Measurements from ENCODE around the gene IL26. TPM values are rescaled to one million over a fixed set of nuclear protein-coding genes. Genes with fewer than 3 reads are reported as not detected.

Gene IL26
- total and polyA plus RNA-seq, 8 donors, result not detected

GRCh38 chr12:68199127-68199526 is 26.5 kb downstream of the IL26 start:
- WGBS, 5 donors, result 70 to 82% (median 76%) methylated on average over 1 of the region's 1 CpG
- DNase-seq, result no peak
- Histone ChIP-seq H3K4me3 (no peak overlapping the region), H3K36me3 (no peaks in the 10 kb centered on the region), H3K9me3 (no peaks in the 10 kb centered on the region), H3K27ac (no peak overlapping the region), H3K4me1 (no peaks in the 10 kb centered on the region), H3K27me3 (no peaks in the 10 kb centered on the region)
- TF ChIP-seq POLR2A (IDR thresholded peaks at IDR 0.05) (no peak), POLR2AphosphoS5 (IDR thresholded peaks at IDR 0.05) (no peak), CTCF (IDR thresholded peaks at IDR 0.05) (no peak), EP300 (IDR thresholded peaks at IDR 0.05) (no peak)
- intact Hi-C loops (cut with DNase I; ENCODE audit: low total_unique reads), result no loop called here

GRCh38 chr12:68198507-68199086 is 27.0 kb downstream of the IL26 start:
- no peaks in the 10 kb centered on the region for H3K36me3 ChIP-seq
- H3K27ac ChIP-seq, result no peak overlapping the region
- H3K9me3 ChIP-seq, result no peaks in the 10 kb centered on the region
- intact Hi-C loops (cut with DNase I; ENCODE audit: low total_unique reads), result no loop called here
- WGBS, 5 donors, result 54 to 67% (median 62%) methylated on average over 12 of the region's 12 CpGs
- no peak for DNase-seq
- H3K4me1 ChIP-seq, result no peaks in the 10 kb centered on the region
- no peak for TF ChIP-seq CTCF (IDR thresholded peaks at IDR 0.05)
- no peak for TF ChIP-seq EP300 (IDR thresholded peaks at IDR 0.05)
- H3K27me3 ChIP-seq, result no peaks in the 10 kb centered on the region
- H3K4me3 ChIP-seq, result no peak overlapping the region

GRCh38 chr12:68190301-68190700 is 35.3 kb downstream of the IL26 start:
- H3K36me3 ChIP-seq, result no peaks in the 10 kb centered on the region
- TF ChIP-seq EP300 (IDR thresholded peaks at IDR 0.05), result no peak
- TF ChIP-seq POLR2AphosphoS5 (IDR thresholded peaks at IDR 0.05), result no peak
- TF ChIP-seq CTCF (IDR thresholded peaks at IDR 0.05), result no peak
- TF ChIP-seq POLR2A (IDR thresholded peaks at IDR 0.05), result no peak
- peaks cover 0 to 7% (median 0%) of the 10 kb centered on the region in 3 donors for H3K27me3 ChIP-seq
- intact Hi-C loops (cut with DNase I; ENCODE audit: low total_unique reads), result no loop called here
- H3K9me3 ChIP-seq, result no peaks in the 10 kb centered on the region
- H3K4me1 ChIP-seq, result no peaks in the 10 kb centered on the region
- no peak for DNase-seq
- H3K27ac ChIP-seq, result no peak overlapping the region
- no peak overlapping the region for H3K4me3 ChIP-seq

GRCh38 chr12:68189821-68190242 is 35.8 kb downstream of the IL26 start:
- intact Hi-C loops (cut with DNase I; ENCODE audit: low total_unique reads), result no loop called here
- Histone ChIP-seq H3K4me1 (no peaks in the 10 kb centered on the region), H3K27me3 (peaks cover 0 to 7% (median 0%) of the 10 kb centered on the region in 3 donors), H3K9me3 (no peaks in the 10 kb centered on the region), H3K27ac (no peak overlapping the region), H3K4me3 (no peak overlapping the region), H3K36me3 (no peaks in the 10 kb centered on the region)
- TF ChIP-seq POLR2A (IDR thresholded peaks at IDR 0.05), result no peak
- DNase-seq, result peak in 1 of 2 donors; percentile 9
- WGBS, 5 donors, result 65 to 81% (median 68%) methylated on average over 4 of the region's 4 CpGs

- no peaks in the 10 kb centered on the region for H3K36me3 ChIP-seq
- H3K4me3 ChIP-seq, result no peak overlapping the region
- TF ChIP-seq POLR2A (IDR thresholded peaks at IDR 0.05) (no peak), EP300 (IDR thresholded peaks at IDR 0.05) (no peak), POLR2AphosphoS5 (IDR thresholded peaks at IDR 0.05) (no peak), CTCF (IDR thresholded peaks at IDR 0.05) (no peak)
- intact Hi-C loops (cut with DNase I; ENCODE audit: low total_unique reads), result no loop called here
- H3K9me3 ChIP-seq, result no peaks in the 10 kb centered on the region
- H3K27ac ChIP-seq, result no peak overlapping the region
- 67 to 87% (median 77%) methylated on average over 3 of the region's 3 CpGs for WGBS, 5 donors
- H3K4me1 ChIP-seq, result no peaks in the 10 kb centered on the region
- peaks cover 0 to 7% (median 0%) of the 10 kb centered on the region in 3 donors for H3K27me3 ChIP-seq
- no peak for DNase-seq
These were observed 40.0 kb downstream of the IL26 start for GRCh38 chr12:68185598-68185997.
